NCI-H345 treated with DMSO at 0.1 percent for 48 hours (cell line): Measurements from ENCODE around the gene LRRC59.
"Not testable (repeated sequence)": the region's sequence is repeated elsewhere in the genome, so short reads cannot be mapped to it uniquely, and the experiment has no call there.

Source experiments
- DNase-seq: peaks from one replicate; lab custom pipeline; 2025; ENCODE audit not compliant: unreplicated experiment; lab: John Stamatoyannopoulos, UW

LRRC59 gene

DNA sequence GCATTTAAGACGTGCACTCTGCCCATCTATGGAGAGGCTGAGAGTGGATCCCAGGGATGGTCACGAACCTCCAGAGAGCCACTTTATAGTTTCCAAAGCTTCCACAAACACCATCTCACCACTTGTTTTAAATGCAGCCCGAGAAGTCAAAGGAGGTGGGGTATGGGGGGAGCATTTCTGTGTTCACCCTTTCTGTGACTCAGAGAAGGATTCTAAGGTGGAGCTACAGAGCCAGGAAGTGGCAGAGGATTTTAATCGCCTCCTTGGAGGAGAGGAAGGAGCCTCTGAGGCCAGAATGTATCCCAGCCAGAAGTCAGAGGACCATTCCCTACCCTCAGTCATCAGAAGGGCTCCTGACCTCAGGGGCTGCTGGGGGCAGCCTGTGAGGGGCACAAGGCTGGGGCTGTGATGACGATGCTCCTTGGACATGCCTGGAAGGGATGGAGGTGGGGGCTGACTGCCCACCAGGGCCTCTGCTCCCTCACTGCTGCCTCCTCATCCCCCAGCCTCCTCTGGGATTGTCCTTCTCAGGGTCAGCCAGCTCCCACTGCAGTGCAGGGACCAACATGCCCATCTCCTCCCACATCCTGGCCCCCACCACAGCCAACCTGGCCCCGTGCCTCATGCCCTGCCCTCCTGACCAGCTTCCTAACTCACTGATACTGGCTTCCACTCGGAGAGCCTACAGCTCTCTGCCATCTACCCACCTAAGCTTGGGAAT is 48.6 kb downstream of the LRRC59 start:
- DNase-seq = no peak

GRCh38 chr17:50347894-50348291 is 49.4 kb downstream of the LRRC59 start:
- no peak for DNase-seq

DNA sequence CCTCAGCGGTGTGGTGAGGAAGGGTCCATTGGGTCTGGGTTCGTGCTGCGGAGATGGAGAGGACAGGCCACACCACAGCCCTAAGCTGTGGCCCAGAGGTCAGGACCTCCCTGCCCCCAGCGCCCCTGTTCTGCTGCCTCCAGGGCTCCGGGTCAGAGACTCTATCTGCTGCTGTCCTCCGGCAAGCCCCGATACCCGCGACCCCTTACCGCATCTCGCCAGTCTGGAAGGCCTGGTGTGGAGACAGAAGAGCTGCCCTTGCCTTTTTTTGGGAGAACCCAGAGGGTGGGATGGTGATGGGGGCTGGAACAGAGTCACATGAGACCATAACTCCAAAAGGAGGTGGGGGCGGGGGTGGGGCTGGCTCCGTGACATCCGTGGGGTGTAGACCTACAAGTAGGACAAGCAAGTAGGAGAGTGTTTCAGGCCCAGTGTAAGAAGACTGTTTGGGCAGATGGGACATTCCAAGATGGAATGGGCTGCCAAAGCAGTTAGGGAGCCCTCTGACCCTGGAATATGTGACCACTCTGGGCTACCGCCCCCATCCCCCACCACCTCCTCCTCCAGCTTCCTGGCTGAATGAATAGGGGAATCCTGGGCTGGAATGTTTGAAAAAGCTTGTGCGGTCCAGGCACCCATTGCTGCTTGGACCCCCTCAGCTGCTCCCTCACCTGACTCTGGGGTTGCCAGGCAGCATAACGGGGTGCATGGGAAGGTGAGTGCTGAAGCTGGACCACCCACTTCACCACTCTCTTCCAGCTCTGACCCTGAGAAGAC is 50.0 kb downstream of the LRRC59 start:
- DNase-seq = no peak

DNA sequence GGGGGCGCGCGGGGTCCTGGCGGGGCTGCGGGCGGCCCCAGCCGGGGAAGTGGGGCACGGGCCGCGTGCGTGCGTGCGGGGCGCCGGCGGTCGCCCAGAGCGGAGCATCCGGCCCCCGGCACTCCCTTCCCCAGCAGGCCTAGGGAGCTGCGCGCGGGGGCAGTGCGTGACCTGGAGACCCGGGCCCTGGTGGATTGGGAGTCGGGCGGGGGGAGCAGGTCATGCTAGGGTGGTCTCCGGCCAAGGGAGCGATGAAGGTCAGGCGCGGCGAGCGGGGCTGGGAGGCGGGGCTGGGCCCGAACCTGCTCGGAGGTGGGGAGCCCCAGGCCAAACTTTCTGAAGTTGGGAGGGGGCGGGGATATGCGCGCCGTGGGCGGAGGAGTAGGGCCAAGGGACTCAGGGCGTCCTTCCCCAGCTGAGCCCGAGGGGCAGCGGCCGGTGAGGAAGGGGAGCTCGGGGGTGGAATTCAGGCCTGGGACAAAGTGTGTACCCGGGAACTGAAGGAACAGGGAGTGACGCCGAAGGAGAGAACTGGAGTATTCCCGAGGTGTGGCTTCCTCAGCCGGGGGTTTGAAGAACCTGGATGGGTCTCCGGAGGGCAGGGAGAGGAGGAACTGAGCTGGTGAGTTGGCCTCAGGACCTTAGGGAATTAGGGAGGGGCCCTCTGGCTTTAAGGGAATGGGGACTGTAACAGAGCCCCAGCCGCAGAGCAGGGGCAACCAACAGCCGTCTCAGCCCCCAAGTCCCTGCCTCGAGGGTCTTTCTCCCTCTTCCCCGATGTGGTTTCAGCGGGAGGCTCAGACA is 50.8 kb downstream of the LRRC59 start:
- no peak for DNase-seq

DNA sequence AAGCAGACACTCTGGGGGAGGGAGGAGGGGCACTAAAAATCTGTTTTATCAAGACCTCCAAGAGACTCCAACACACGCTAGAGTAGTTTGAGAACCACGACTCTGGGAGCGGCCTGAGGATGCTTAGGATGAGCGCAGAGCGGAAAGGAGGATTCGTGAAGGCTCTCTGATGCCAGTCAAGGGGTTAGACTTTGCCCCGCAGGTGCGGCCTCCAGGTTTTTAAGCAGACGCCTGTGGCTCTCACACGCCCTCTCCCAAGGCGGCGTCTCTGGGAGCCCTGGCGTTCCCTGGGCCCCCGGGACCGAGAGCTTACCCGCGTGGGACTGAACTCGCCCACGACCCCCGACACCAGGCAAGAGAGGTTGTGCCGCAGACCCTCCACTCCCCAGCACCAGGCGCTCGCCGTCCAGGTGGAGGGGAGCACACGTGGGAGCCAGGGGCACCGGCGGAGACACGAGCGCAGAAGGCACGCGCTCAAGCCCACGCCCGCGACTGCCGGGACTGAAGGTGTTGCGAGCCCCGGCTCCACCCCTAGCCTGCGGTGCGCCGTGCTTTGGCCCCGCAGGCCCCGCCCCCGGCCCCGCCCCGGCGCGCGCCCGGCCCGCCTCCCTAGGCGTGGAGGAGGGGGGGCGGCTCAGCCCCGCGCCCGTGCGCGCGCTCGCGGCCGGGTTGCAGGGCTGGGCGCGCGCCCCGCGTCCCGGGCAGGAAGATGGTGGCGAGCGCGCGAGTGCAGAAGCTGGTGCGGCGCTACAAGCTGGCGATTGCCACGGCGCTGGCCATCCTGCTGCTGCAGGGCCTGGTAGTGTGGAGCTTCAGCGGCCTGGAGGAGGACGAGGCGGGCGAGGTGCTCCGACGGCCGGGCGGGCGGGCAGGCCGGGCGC is 51.7 kb downstream of the LRRC59 start, which contains the start of gene XYLT2:
Gene XYLT2 (plus strand): TSS at position 695 of the 881 bp plus-strand sequence. CDS start 15 bp downstream, at position 710.
- peak; percentile 59 for DNase-seq

DNA sequence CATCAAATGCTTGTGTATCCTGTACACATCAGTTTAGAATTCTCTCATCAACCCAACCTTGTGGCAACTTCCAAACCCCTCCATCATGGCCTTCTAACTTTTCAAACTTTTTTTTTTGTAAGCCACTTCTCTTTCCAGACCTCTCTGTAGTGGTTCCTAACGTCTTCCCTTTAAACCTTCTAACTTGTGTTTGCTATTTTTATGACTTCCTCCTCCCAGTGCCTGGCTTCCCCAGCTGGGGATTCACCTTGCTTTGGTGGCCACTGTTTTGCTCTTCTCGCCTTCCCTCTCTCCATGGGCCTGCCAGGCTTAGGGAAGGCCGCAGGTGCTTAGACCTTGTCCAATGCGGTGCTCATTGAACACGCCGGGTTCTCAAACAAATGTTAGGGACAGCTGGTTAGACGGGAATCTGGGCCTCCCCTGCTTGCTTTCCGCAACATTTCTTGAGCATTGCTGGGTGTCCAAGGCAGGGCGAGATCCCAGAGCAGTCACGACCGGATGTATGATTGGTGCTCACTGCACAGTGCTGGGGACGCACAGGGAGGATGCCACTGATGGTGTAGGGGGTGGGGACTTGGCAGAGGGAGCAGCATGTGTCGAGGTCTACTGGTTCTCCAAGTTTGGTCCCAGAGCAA is 52.5 kb downstream of the LRRC59 start:
- peak; percentile 58 for DNase-seq

DNA sequence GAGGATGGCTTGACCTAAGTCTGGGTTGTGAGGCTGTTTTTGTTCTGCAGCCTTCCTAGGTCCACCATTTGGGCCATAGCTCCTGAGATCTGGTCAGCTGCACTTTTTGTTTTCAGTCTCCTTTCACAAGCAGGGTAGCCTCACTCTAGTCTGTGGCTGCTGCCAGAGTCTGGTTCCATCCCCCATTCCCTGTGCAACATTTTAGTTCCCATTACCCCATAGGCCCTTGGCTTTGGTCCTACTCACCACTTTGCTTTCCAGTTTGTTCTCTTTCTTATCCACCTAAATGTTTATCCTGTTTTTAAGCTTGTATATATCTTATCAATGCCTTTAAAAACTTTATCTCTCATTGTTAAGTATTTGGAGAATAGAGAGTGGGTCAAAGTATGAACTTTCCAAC is 57.9 kb downstream of the LRRC59 start:
- DNase-seq = no peak

DNA sequence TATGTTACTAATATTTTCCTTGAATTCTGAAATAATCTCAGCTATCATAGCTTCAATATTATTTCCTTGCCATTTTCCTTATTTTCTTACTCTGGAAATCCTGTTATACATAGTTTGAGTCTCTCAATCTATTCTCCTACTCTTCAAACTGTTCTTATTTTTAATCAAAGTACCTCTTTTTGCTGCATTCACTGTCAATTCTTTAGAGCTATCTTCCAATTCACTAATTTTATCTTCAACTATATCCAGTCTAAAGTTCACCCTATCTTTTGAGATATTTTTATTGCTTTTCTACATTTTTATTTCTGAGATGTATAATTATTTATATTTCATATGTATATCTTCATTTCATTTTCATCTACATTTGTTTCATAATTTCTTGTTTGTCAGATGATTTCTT is 58.7 kb downstream of the LRRC59 start:
- no peak for DNase-seq

- DNase-seq = no peak
Observed at GRCh38 chr17:50337956-50338355, 59.4 kb downstream of the LRRC59 start.

GRCh38 chr17:50333291-50334057 is 63.8 kb downstream of the LRRC59 start:
- DNase-seq = not testable (repeated sequence)

DNA sequence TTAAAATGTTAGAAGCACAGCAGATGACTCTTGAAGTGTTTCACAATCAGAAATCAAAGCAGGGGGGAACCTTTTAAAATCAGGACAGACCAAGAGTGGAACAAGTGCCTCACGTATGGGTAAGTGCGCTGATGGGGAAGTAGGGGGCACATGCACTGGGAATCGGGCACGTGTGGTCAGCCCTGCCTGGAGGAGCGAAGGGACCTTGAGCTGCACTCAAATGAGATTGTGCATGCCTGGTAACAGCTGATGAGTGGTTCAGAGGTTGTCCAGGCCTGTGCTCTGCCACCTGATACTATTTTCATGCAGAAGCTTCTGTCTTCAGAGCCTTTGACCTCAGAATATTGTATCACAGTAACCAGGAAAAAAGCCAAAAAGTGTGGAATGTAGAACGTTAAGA is 65.1 kb downstream of the LRRC59 start:
- DNase-seq = no peak
